Panc1 (cell line): ENCODE results near the gene SF3A2. TPM values are rescaled to one million over a fixed set of nuclear protein-coding genes. Genes with fewer than 3 reads are reported as not detected.

Experiments used
- ATAC-seq: fragments of 200-7000 bp; cut with Tn5 transposase; 2 replicates; pipeline ENCODE4 v1.9.1; 2020; ENCODE audit warnings: mild to moderate bottlenecking, moderate library complexity
- BruUV-seq: library from RNA; stranded (reverse); fragments of 400-500 nt; replicated peaks from 2 replicates; lab custom pipeline; 2021; lab: Mats Ljungman, UMichigan
- CTCF ChIA-PET: fragments of 300-600 bp; sonication (Branson Sonifier 250); formaldehyde crosslinking; loops from one replicate; lab custom pipeline; 2022; ENCODE audit warnings: antibody characterized with exemption; lab: Charles Lee
- POLR2A ChIA-PET: fragments of 300-600 bp; sonication (Branson Sonifier 250); formaldehyde crosslinking; loops from one replicate; lab custom pipeline; 2022; ENCODE audit warnings: antibody characterized with exemption; lab: Charles Lee
- DNase-seq: peaks from one replicate; pipeline ENCODE4 v3.0.0-alpha.2; 2010; ENCODE audit warnings: low read depth, low spot score
- H3K27ac ChIP-seq: 2 replicates; pipeline ENCODE4 v1.5.1; 2011; ENCODE audit warnings: mild to moderate bottlenecking, low read length, inconsistent platforms
- H3K27me3 ChIP-seq: fragments of 200-500 bp; sonication (Bioruptor generic); 2 replicates; pipeline ENCODE4 v1.6.0; 2014; ENCODE audit warnings: low read length, inconsistent platforms; ENCODE audit not compliant: control insufficient read depth, insufficient read depth
- H3K36me3 ChIP-seq: fragments of 200-500 bp; sonication (Bioruptor generic); 2 replicates; pipeline ENCODE4 v1.5.1; 2014; ENCODE audit warnings: inconsistent platforms, mild to moderate bottlenecking, low read length, moderate library complexity; ENCODE audit not compliant: control insufficient read depth, insufficient read depth
- H3K4me1 ChIP-seq: 2 replicates; pipeline ENCODE4 v1.5.1; 2011; ENCODE audit warnings: inconsistent platforms, mild to moderate bottlenecking, low read length, moderate library complexity; ENCODE audit not compliant: control insufficient read depth, insufficient read depth
- H3K4me3 ChIP-seq, 2 experiments: 2 replicates each; pipeline ENCODE4 v1.5.1; 2011 to 2012; ENCODE audit warnings: low read depth in 2 of 2, low read length in 2 of 2, mild to moderate bottlenecking in 2 of 2, inconsistent platforms in 1 of 2, moderate library complexity in 1 of 2
- H3K9me3 ChIP-seq: fragments of 200-500 bp; sonication (Bioruptor generic); 2 replicates; pipeline ENCODE4 v1.5.1; 2014; ENCODE audit warnings: low read depth, mild to moderate bottlenecking, inconsistent platforms, low read length, moderate library complexity; ENCODE audit not compliant: control insufficient read depth, insufficient read depth
- CTCF ChIP-seq: fragments of 450-650 bp; IDR thresholded peaks from 2 replicates; pipeline ENCODE4 v1.5.1; 2017; ENCODE audit warnings: mild to moderate bottlenecking
- POLR2AphosphoS5 ChIP-seq: IDR thresholded peaks from 2 replicates; pipeline ENCODE4 v1.6.1; 2012; ENCODE audit warnings: mild to moderate bottlenecking, low read depth, low read length, moderate library complexity
- REST ChIP-seq, 2 experiments: IDR thresholded peaks; 2 replicates each; pipeline ENCODE4 v1.6.1; 2011 to 2012; ENCODE audit warnings: low read depth in 2 of 2, control low read depth in 1 of 2, low read length in 1 of 2, mild to moderate bottlenecking in 1 of 2, moderate library complexity in 1 of 2; ENCODE audit not compliant: insufficient read depth in 1 of 2
- SIN3A ChIP-seq: IDR thresholded peaks from 2 replicates; pipeline ENCODE4 v1.6.1; 2012; ENCODE audit warnings: low read depth, mild to moderate bottlenecking, low read length, moderate library complexity, borderline replicate concordance; ENCODE audit not compliant: insufficient read depth
- TCF7L2 ChIP-seq: IDR thresholded peaks from 2 replicates; pipeline ENCODE4 v1.6.1; 2011; ENCODE audit warnings: mild to moderate bottlenecking, low read depth, low read length, inconsistent platforms
- in situ Hi-C: cut with HindIII; loops from 2 replicates; pipeline ENCODE4 v1.10.0; 2016; ENCODE audit warnings: low sequenced_read_pairs, low pct_unique_long_range_greater_than_20kb
- intact Hi-C: fragments of 100-400 bp; cut with micrococcal nuclease; formaldehyde crosslinking; loops from one replicate; pipeline ENCODE4 v1.10.0; 2022; ENCODE audit not compliant: unreplicated experiment
- total RNA-seq: library from RNA; stranded (reverse); gene quantifications from one replicate; pipeline ENCODE4 v1.2.1, GENCODE V29; 2021; ENCODE audit not compliant: unreplicated experiment

The SF3A2 gene
- total RNA-seq, 1 experiment from 2014 or later, result 103 TPM

GRCh38 chr19:2195914-2196313, 40.7 kb upstream of the SF3A2 start:
- in situ Hi-C loops, result no loop called here
- Histone ChIP-seq H3K4me3 (no peak overlapping the region), H3K36me3 (no peaks in the 10 kb centered on the region), H3K27ac (no peak overlapping the region), H3K9me3 (no peaks in the 10 kb centered on the region), H3K27me3 (no peaks in the 10 kb centered on the region), H3K4me1 (no peaks in the 10 kb centered on the region)
- intact Hi-C loops, result no loop called here
- CTCF ChIA-PET, result no interaction called here
- POLR2A ChIA-PET, result no interaction called here
- ATAC-seq (no peak), DNase-seq (no peak)
- TF ChIP-seq TCF7L2 (no peak), POLR2AphosphoS5 (no peak), SIN3A (no peak), CTCF (no peak), REST (IDR thresholded peaks at IDR 0.05; ENCODE audit: insufficient read depth in 1 of 2, low read depth in 2 of 2, low read length in 1 of 2) (no peak)
- BruUV-seq, result no TSS peak

GRCh38 chr19:2197270-2197669, 39.4 kb upstream of the SF3A2 start:
- intact Hi-C loops, result no loop called here
- DNase-seq (no peak), ATAC-seq (no peak)
- no peak overlapping the region for H3K27ac ChIP-seq
- TF ChIP-seq TCF7L2 (no peak), REST (IDR thresholded peaks at IDR 0.05; ENCODE audit: insufficient read depth in 1 of 2, low read depth in 2 of 2, low read length in 1 of 2) (no peak), CTCF (no peak), SIN3A (no peak), POLR2AphosphoS5 (no peak)
- CTCF ChIA-PET, result no interaction called here
- no peaks in the 10 kb centered on the region for H3K36me3 ChIP-seq
- POLR2A ChIA-PET, result no interaction called here
- H3K9me3 ChIP-seq, result no peaks in the 10 kb centered on the region
- no peaks in the 10 kb centered on the region for H3K4me1 ChIP-seq
- no peak overlapping the region for H3K4me3 ChIP-seq
- no peaks in the 10 kb centered on the region for H3K27me3 ChIP-seq
- in situ Hi-C loops, result no loop called here
- no TSS peak for BruUV-seq
